ENCODE data around the gene PUM2.

GRCh38 chr2:20217041-20217970, 133.3 kb downstream of the PUM2 start:
- TF ChIP-seq POLR2AphosphoS5 (IDR thresholded peaks at IDR 0.05) = no peak
- no peak for TF ChIP-seq CTCF (IDR thresholded peaks at IDR 0.05)
- TF ChIP-seq POLR2A (IDR thresholded peaks at IDR 0.05) = no peak

Data from sigmoid colon (tissue), 4 donors.